HEK293 (cell line): ENCODE results near the gene ACR.

Experiments
- GLI4 ChIP-seq: fragments of 450-650 bp; formaldehyde crosslinking; IDR thresholded peaks from 2 replicates; pipeline ENCODE4 v1.5.1; 2016; ENCODE audit warnings: missing biosample characterization, missing genetic modification characterization
- KLF7 ChIP-seq: fragments of 450-650 bp; formaldehyde crosslinking; IDR thresholded peaks from 2 replicates; pipeline ENCODE4 v1.5.1; 2016; ENCODE audit warnings: missing biosample characterization, missing genetic modification characterization, borderline replicate concordance
- OVOL3 ChIP-seq: fragments of 450-650 bp; formaldehyde crosslinking; IDR thresholded peaks from 2 replicates; pipeline ENCODE4 v1.5.1; 2016; ENCODE audit warnings: missing biosample characterization, missing genetic modification characterization
- ZBTB17 ChIP-seq: fragments of 450-650 bp; formaldehyde crosslinking; IDR thresholded peaks from 2 replicates; pipeline ENCODE4 v1.5.1; 2016; ENCODE audit warnings: missing biosample characterization, missing genetic modification characterization
- ZNF112 ChIP-seq: fragments of 450-650 bp; formaldehyde crosslinking; IDR thresholded peaks from 2 replicates; pipeline ENCODE4 v1.5.0; 2017; ENCODE audit warnings: missing biosample characterization, missing genetic modification characterization
- ZNF354C ChIP-seq: fragments of 450-650 bp; formaldehyde crosslinking; IDR thresholded peaks from 2 replicates; pipeline ENCODE4 v1.5.1; 2016; ENCODE audit warnings: missing biosample characterization, missing genetic modification characterization, low read depth, borderline replicate concordance
- ZNF529 ChIP-seq: fragments of 450-650 bp; formaldehyde crosslinking; IDR thresholded peaks from 2 replicates; pipeline ENCODE4 v1.5.1; 2017; ENCODE audit warnings: missing genetic modification characterization, missing biosample characterization; ENCODE audit not compliant: insufficient replicate concordance
- ZNF530 ChIP-seq: fragments of 450-650 bp; formaldehyde crosslinking; IDR thresholded peaks from 2 replicates; pipeline ENCODE4 v1.5.1; 2016; ENCODE audit warnings: low read depth, missing biosample characterization, missing genetic modification characterization
- ZNF707 ChIP-seq: fragments of 450-650 bp; formaldehyde crosslinking; IDR thresholded peaks from 2 replicates; pipeline ENCODE4 v1.5.1; 2016; ENCODE audit warnings: missing biosample characterization, missing genetic modification characterization
- TF ChIP-seq, protein P1 (sequence below): fragments of 450-650 bp; formaldehyde crosslinking; IDR thresholded peaks from 2 replicates; pipeline ENCODE4 v1.5.1; 2016; ENCODE audit warnings: missing biosample characterization, missing genetic modification characterization
- TF ChIP-seq, protein P2 (sequence below): fragments of 450-650 bp; formaldehyde crosslinking; IDR thresholded peaks from 2 replicates; pipeline ENCODE4 v1.5.1; 2016; ENCODE audit warnings: missing biosample characterization, missing genetic modification characterization
- TF ChIP-seq, protein P3 (sequence below): fragments of 450-650 bp; formaldehyde crosslinking; IDR thresholded peaks from 2 replicates; pipeline ENCODE4 v1.5.1; 2016; ENCODE audit warnings: missing biosample characterization, missing genetic modification characterization

DNA sequence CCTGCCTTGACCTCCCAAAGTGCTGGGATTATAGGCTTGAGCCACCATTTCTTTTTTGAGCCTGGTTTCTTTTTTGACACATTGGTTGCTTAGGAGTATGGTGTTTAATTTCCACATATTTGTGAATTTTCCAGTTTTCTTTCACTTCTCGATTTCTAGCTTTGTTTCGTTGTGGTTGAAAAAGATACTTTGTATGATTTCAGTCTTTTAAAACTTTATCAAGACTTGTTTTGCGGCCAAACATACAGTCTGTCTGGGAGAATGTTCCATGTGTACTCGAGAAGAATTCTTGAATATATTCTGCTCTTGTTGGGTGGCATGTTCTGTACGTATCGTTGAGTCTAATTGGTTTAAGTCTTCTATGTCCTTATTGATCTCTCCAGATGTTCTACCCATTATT lies 44.5 kb upstream of the ACR start:
- TF ChIP-seq ZNF707 (tag by site-specific recombination) = no peak
- TF ChIP-seq, protein P1, sequence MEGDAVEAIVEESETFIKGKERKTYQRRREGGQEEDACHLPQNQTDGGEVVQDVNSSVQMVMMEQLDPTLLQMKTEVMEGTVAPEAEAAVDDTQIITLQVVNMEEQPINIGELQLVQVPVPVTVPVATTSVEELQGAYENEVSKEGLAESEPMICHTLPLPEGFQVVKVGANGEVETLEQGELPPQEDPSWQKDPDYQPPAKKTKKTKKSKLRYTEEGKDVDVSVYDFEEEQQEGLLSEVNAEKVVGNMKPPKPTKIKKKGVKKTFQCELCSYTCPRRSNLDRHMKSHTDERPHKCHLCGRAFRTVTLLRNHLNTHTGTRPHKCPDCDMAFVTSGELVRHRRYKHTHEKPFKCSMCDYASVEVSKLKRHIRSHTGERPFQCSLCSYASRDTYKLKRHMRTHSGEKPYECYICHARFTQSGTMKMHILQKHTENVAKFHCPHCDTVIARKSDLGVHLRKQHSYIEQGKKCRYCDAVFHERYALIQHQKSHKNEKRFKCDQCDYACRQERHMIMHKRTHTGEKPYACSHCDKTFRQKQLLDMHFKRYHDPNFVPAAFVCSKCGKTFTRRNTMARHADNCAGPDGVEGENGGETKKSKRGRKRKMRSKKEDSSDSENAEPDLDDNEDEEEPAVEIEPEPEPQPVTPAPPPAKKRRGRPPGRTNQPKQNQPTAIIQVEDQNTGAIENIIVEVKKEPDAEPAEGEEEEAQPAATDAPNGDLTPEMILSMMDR (tag by site-specific recombination) = no peak
- TF ChIP-seq ZBTB17 = no peak
- TF ChIP-seq KLF7 (tag by site-specific recombination) = no peak
- TF ChIP-seq ZNF530 (tag by site-specific recombination) = no peak
- no peak for TF ChIP-seq ZNF354C (tag by site-specific recombination)
- no peak for TF ChIP-seq GLI4 (tag by site-specific recombination)
- no peak for TF ChIP-seq ZNF529 (tag by site-specific recombination)
- TF ChIP-seq, protein P2, sequence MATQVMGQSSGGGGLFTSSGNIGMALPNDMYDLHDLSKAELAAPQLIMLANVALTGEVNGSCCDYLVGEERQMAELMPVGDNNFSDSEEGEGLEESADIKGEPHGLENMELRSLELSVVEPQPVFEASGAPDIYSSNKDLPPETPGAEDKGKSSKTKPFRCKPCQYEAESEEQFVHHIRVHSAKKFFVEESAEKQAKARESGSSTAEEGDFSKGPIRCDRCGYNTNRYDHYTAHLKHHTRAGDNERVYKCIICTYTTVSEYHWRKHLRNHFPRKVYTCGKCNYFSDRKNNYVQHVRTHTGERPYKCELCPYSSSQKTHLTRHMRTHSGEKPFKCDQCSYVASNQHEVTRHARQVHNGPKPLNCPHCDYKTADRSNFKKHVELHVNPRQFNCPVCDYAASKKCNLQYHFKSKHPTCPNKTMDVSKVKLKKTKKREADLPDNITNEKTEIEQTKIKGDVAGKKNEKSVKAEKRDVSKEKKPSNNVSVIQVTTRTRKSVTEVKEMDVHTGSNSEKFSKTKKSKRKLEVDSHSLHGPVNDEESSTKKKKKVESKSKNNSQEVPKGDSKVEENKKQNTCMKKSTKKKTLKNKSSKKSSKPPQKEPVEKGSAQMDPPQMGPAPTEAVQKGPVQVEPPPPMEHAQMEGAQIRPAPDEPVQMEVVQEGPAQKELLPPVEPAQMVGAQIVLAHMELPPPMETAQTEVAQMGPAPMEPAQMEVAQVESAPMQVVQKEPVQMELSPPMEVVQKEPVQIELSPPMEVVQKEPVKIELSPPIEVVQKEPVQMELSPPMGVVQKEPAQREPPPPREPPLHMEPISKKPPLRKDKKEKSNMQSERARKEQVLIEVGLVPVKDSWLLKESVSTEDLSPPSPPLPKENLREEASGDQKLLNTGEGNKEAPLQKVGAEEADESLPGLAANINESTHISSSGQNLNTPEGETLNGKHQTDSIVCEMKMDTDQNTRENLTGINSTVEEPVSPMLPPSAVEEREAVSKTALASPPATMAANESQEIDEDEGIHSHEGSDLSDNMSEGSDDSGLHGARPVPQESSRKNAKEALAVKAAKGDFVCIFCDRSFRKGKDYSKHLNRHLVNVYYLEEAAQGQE = no peak
- TF ChIP-seq, protein P3, sequence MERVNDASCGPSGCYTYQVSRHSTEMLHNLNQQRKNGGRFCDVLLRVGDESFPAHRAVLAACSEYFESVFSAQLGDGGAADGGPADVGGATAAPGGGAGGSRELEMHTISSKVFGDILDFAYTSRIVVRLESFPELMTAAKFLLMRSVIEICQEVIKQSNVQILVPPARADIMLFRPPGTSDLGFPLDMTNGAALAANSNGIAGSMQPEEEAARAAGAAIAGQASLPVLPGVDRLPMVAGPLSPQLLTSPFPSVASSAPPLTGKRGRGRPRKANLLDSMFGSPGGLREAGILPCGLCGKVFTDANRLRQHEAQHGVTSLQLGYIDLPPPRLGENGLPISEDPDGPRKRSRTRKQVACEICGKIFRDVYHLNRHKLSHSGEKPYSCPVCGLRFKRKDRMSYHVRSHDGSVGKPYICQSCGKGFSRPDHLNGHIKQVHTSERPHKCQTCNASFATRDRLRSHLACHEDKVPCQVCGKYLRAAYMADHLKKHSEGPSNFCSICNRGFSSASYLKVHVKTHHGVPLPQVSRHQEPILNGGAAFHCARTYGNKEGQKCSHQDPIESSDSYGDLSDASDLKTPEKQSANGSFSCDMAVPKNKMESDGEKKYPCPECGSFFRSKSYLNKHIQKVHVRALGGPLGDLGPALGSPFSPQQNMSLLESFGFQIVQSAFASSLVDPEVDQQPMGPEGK (tag by site-specific recombination) = no peak
- no peak for TF ChIP-seq ZNF112 (tag by site-specific recombination)
- TF ChIP-seq OVOL3 = no peak
